Measurements from ENCODE around the gene CDS2. TPM values are rescaled to one million over a fixed set of nuclear protein-coding genes. Genes with fewer than 3 reads are reported as not detected.

The CDS2 gene
- total RNA-seq, 2 donors from 2014 or later: 26.2 to 61.8 TPM

- no peaks in the 10 kb centered on the region for H3K36me3 ChIP-seq
- no peaks in the 10 kb centered on the region for H3K9me3 ChIP-seq
- no peak for DNase-seq (ENCODE audit: low spot score)
- TF ChIP-seq CTCF (IDR thresholded peaks at IDR 0.05): no peak
- no peak for TF ChIP-seq POLR2A (IDR thresholded peaks at IDR 0.05)
- TF ChIP-seq POLR2AphosphoS5 (IDR thresholded peaks at IDR 0.05): no peak
- intact Hi-C loops (cut with DNase I): no loop called here
- 88% methylated on average over 4 of the region's 4 CpGs for WGBS
- no peaks in the 10 kb centered on the region for H3K27me3 ChIP-seq (replicated peaks; ENCODE audit: insufficient read depth)
- no peaks in the 10 kb centered on the region for H3K4me1 ChIP-seq (replicated peaks)
- H3K27ac ChIP-seq: no peak overlapping the region
- H3K4me3 ChIP-seq: no peak overlapping the region
Observed at GRCh38 chr20:5085380-5085779, 41.4 kb upstream of the CDS2 start.

- Histone ChIP-seq H3K36me3 (no peaks in the 10 kb centered on the region), H3K27ac (no peak overlapping the region), H3K9me3 (no peaks in the 10 kb centered on the region), H3K4me1 (replicated peaks) (no peaks in the 10 kb centered on the region), H3K27me3 (replicated peaks; ENCODE audit: insufficient read depth) (no peaks in the 10 kb centered on the region), H3K4me3 (no peak overlapping the region)
- no peak for DNase-seq (ENCODE audit: low spot score)
- 68% methylated on average over 3 of the region's 3 CpGs for WGBS
- TF ChIP-seq POLR2AphosphoS5 (IDR thresholded peaks at IDR 0.05) (no peak), CTCF (IDR thresholded peaks at IDR 0.05) (no peak), POLR2A (IDR thresholded peaks at IDR 0.05) (no peak)
- intact Hi-C loops (cut with DNase I): no loop called here
Observed at GRCh38 chr20:5088688-5089087, 38.1 kb upstream of the CDS2 start.

GRCh38 chr20:5090191-5090590, 36.6 kb upstream of the CDS2 start:
- Histone ChIP-seq H3K4me1 (replicated peaks) (no peaks in the 10 kb centered on the region), H3K27ac (no peak overlapping the region), H3K4me3 (no peak overlapping the region), H3K36me3 (no peaks in the 10 kb centered on the region), H3K9me3 (no peaks in the 10 kb centered on the region), H3K27me3 (replicated peaks; ENCODE audit: insufficient read depth) (no peaks in the 10 kb centered on the region)
- TF ChIP-seq POLR2AphosphoS5 (IDR thresholded peaks at IDR 0.05) (peak; percentile 43), POLR2A (IDR thresholded peaks at IDR 0.05) (no peak)
- DNase-seq (ENCODE audit: low spot score): no peak
- WGBS: 83% methylated on average over 4 of the region's 4 CpGs
- intact Hi-C loops (cut with DNase I): loop anchor here (10.0 kb wide), 1 partner anchor 135 kb away; no protein-coding TSS in a partner anchor

GRCh38 chr20:5091902-5092301, 34.9 kb upstream of the CDS2 start:
- no peaks in the 10 kb centered on the region for H3K36me3 ChIP-seq
- intact Hi-C loops (cut with DNase I): loop anchor here (10.0 kb wide), 1 partner anchor 137 kb away; no protein-coding TSS in a partner anchor
- TF ChIP-seq POLR2A (IDR thresholded peaks at IDR 0.05) (no peak), CTCF (IDR thresholded peaks at IDR 0.05) (no peak), POLR2AphosphoS5 (IDR thresholded peaks at IDR 0.05) (no peak)
- no peak overlapping the region for H3K4me3 ChIP-seq
- H3K9me3 ChIP-seq: no peaks in the 10 kb centered on the region
- WGBS: 76% methylated on average over 6 of the region's 6 CpGs
- DNase-seq (ENCODE audit: low spot score): no peak
- no peak overlapping the region for H3K27ac ChIP-seq
- no peaks in the 10 kb centered on the region for H3K27me3 ChIP-seq (replicated peaks; ENCODE audit: insufficient read depth)
- H3K4me1 ChIP-seq (replicated peaks): no peaks in the 10 kb centered on the region

- Histone ChIP-seq H3K9me3 (no peaks in the 10 kb centered on the region), H3K36me3 (no peaks in the 10 kb centered on the region), H3K27ac (no peak overlapping the region), H3K4me1 (replicated peaks) (no peaks in the 10 kb centered on the region), H3K27me3 (replicated peaks; ENCODE audit: insufficient read depth) (no peaks in the 10 kb centered on the region), H3K4me3 (no peak overlapping the region)
- WGBS: 80% methylated on average over 4 of the region's 4 CpGs
- intact Hi-C loops (cut with DNase I): loop anchor here (10.0 kb wide), 1 partner anchor 138 kb away; no protein-coding TSS in a partner anchor
- TF ChIP-seq POLR2AphosphoS5 (IDR thresholded peaks at IDR 0.05): no peak
- TF ChIP-seq POLR2A (IDR thresholded peaks at IDR 0.05): no peak
- TF ChIP-seq CTCF (IDR thresholded peaks at IDR 0.05): no peak
- DNase-seq (ENCODE audit: low spot score): no peak
Observed at GRCh38 chr20:5092765-5093339, 34.0 kb upstream of the CDS2 start.

All from prostate gland (tissue), 2 donors.